Activated CD4-positive, alpha-beta T cell treated with anti-CD3 and anti-CD28 coated beads, Interleukin-2, amount 50 U/mL, for 4 hours (primary cell): ENCODE measurements around the gene NR1I2.

Experiments used
- DNase-seq, 2 experiments: peaks; one replicate each; pipeline ENCODE4 v3.0.0-alpha.2; 2020

Gene NR1I2

DNA sequence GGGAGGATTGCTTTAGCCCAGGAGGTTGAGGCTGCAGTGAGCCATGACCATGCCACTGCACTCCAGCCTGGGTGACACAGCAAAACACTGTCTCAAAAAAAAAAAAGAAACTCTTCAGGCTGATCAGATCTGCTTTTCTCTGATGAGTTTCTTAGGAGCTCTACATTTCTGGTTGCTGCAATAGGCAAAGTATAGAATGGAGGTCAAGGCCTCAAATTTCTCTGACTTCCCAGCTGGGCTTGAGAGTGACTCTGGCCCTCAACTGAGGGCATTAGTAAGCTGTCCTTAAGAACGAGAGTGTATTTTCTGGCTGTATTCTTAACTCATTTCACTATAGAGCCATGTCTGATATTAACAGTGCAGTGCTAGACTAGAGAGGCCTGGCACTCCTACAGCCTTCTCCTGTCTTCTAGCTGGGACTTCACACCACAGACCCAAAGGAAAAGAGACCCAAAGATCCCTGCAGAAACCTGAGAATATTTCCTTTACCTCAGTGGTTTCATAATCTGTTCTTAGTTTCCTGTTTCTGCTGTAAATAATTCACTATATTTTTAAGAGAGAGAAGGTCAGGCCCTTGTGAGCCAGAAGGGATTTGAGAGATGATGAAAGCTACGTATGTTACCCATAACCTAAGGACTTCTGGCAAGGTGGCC, 2.0 kb upstream of the NR1I2 start:
- DNase-seq = no peak

GRCh38 chr3:119782460-119782859, 559 bp downstream of the NR1I2 start:
- DNase-seq = no peak

DNA sequence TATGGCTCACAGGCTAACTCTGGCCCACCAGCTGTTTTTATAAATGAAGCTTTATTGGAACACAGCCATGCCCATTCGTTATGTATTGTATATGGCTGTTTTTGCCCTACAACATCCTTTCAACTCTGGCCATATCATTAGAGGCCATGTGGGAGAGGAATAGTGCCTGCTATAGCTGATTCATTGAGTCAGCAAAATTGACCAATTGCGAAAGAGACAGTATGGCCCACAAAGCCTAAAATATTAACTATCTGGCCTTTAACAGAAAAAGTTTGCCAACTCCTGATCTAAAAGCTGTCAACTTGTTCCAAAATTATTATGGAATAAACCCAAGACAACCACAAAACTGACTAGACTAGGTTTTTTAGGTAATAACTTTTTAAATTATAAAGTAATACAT, 1.4 kb downstream of the NR1I2 start:
- no peak for DNase-seq

DNA sequence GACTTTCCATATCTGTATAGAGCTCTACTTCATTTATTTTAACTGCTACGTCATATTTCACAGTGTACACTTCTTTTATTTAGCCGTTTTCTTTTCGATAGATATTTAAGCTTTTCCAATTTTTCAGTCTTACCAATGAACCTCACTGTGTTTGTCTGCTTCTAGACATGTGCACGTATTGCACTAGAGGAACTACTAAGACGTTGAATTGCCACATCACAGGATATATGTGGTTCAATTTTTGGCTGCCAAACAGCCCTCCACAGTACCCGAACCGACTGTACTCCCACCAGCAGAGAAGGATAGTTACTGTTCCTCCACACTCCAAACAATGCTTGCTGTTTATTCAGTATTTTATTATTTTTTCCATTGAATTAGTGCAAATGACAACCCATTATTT, 2.0 kb downstream of the NR1I2 start:
- no peak for DNase-seq

GRCh38 chr3:119786409-119786808, 4.5 kb downstream of the NR1I2 start:
- DNase-seq = no peak

DNA sequence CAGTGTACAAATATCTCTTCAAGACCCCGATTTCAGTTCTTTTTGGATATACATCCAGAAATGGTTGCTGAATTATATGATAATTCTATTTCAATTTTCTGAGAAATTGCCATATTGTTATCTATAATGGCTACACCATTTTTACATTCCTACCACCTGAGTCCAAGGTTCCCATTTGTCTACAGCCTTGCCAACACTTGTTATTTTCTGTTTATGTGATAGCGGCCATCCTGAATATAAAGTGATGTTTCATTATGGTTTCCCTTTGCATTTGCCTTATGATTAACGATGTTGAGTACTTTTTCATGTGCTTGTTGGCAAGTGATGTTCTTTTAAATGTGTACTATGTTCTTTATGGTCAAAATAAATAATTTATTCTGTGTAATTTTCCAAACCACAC, 8.5 kb downstream of the NR1I2 start:
- DNase-seq = no peak

GRCh38 chr3:119792270-119792669, 10.4 kb downstream of the NR1I2 start:
- DNase-seq = no peak

DNA sequence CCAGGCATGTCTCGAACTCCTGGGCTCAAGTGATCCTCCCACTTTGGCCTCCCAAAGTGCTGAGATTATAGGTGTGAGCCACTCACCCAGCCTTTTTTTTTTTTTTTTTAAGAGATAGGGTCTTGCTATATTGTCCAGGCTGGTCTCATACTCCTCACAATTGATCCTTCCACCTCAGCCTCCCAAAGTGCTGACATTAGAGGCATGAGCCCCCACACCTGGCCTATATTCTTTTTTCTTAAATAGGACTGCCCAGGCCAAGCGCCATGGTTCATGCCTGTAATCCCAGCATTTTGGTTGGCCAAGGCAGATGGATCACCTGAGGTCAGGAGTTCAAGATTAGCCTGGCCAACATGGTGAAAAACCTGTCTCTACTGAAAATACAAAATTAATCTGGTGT, 12.5 kb downstream of the NR1I2 start:
- no peak for DNase-seq

DNA sequence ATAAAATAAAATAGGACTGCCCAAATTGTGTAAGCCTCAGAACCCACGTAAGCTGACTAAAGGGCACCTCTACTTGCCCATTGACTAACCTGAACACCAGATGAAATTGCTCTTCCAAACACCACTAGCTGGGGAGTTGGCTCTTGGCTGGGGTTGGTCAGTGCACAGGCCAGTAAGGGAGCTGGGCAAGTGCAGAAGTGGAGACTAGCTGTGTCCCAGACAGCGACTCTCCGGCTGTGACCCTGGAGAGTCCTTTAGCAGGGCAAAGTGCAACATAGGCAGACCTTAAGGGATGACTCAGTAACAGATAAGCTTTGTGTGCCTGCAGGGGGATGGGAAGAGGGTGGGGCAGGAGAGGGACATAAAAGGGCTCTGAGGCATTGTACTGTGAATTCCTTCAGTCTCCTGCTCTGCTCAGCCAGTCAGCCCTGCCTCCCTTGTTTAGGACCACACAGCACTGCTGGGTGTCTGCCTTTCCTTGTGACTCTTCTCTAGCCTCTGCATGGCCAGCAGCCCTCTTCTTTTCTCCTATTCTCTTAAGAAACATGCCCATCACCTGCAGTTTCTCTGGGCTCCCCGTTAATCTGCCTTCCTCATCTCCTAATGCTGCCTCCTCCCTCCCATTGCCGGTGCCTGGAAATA, 13.2 kb downstream of the NR1I2 start:
- DNase-seq = no peak

DNA sequence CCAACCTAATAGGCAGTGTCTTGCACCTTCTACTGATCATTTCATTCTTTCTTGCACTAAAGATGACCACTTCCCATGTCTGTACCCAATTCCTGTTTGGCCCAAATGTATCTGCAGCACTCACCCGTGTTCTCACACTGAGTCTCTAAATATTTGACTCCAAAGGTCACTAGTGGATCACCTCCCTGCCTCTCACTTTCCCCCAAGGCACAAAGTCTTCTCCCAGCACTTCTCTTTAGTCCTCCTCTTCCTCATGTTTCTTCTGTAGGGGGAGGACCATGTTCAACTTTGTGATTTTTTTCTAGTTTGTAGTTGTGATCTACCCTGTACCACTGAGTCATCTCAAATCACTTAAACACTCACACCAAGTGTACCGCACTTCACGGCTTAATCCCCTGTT, 13.9 kb downstream of the NR1I2 start:
- no peak for DNase-seq

DNA sequence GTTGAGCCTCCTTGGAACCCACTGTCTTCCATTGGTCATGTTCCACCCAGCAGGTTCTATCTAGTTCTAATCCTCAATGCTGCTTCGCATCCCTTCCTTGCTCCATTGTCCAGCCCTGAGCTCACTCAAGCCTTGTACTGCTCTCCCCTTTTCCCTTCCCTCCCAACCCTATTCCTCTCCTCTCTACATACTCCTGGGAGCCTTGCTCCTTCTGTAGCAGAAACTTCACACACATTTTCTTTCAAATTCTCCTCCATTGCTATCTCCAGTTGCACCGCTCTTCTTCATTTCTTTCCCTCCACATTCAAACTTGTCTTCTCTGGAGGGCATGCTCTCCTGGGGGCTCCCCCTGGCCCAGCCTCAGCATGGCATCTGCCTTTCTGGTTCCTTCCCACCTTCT, 14.5 kb downstream of the NR1I2 start:
- DNase-seq = no peak

GRCh38 chr3:119796785-119797184, 14.9 kb downstream of the NR1I2 start:
- DNase-seq = no peak

DNA sequence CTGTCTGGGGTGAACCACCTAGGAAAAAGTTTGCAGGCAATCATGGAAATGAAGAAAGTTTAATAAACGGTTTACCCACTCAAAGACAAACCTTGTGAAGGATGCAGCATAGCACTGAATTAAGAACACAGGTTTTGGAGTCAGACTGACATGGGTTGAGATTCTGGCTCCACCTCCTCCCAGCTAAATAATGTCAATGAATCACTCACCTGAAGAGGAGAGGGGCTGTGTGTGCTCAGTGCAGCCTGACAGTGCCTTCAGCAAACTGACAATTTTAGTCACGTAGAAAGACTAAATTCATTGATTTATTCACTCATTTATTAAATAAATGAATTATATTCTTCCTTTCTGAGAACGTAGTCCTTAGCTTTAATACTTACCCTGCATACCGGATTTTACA, 18.9 kb downstream of the NR1I2 start:
- no peak for DNase-seq

- DNase-seq = no peak
These were observed 26.3 kb downstream of the NR1I2 start for GRCh38 chr3:119808244-119808643.

GRCh38 chr3:119808843-119809242, 26.9 kb downstream of the NR1I2 start:
- DNase-seq = no peak

DNA sequence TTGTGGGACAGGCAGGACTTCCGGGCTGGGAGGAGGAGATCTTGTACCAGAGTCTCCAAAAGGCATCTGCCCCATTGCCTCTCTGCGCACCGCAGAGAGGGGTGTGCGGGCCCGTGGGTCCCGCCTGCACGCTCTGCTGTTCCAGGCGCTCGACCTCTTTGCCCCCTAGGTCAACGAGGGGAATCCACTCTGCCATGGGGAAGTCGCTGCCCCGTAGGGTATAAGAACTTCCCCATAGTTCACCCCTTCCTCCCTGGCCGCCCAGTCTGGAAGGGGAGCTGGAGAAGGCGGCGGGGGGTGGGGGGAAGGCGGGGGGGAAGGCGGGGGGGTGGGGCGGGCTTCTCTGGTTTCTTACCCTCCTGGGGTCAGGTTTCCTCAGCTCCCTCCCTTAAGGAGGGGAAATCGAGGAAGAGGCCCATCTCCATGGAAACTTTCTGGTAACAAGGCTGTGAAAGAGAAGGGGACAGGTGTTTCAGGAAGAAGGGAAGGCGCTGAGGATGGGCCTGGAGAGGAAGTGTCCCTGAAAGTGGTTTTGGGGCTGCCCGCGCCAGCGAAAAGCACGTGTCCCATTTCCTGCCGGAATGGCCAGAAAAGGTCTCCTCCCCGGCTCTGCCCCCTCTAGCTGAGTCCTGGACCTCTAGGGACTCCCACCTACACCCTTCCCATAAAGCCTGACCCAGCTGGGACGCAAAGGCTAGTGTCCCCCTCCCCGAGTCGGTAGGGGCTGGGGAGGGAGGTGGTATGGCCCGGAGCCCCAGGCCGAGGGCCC, 27.5 kb downstream of the NR1I2 start:
- DNase-seq = no peak

- DNase-seq = peak; percentile 54 to 65
These were observed 28.1 kb downstream of the NR1I2 start for GRCh38 chr3:119810018-119810435.

DNA sequence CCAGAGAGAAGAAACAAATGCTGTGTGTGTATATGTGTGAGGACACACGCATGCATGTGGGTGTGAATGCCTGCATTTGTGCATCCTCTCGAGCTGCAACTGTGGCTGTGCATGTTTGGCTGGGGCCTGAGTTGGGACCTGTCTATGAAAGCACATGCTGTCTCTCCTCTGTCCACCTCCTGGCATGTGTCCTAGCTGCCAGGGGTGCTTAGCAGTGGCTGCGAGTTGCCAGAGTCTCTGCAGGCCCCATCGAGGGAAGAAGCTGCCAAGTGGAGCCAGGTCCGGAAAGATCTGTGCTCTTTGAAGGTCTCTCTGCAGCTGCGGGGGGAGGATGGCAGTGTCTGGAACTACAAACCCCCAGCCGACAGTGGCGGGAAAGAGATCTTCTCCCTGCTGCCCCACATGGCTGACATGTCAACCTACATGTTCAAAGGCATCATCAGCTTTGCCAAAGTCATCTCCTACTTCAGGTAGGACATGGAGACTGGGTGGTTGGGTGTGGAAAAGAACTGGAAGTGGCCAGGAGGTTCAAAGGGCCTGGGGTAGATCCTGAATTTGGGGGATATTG, 30.7 kb downstream of the NR1I2 start:
- DNase-seq = no peak

DNA sequence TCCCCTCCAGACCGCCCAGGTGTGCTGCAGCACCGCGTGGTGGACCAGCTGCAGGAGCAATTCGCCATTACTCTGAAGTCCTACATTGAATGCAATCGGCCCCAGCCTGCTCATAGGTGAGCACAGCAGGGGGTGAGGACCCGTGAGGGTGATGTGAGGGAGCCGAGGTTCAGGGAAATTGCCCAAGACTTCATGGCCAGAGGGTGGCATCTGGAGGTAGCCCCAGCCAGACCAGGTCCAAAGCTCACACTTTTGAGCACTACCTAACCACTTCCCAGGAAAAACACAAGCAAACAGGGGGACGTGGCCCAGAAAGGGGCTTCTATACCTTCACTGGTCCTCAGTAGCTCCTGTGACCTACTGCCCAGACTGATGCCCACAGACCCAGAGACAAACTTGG, 33.8 kb downstream of the NR1I2 start:
- DNase-seq = no peak

- no peak for DNase-seq
These were observed 35.2 kb downstream of the NR1I2 start for GRCh38 chr3:119817071-119817470.

GRCh38 chr3:119817583-119818363, 35.9 kb downstream of the NR1I2 start:
- no peak for DNase-seq

DNA sequence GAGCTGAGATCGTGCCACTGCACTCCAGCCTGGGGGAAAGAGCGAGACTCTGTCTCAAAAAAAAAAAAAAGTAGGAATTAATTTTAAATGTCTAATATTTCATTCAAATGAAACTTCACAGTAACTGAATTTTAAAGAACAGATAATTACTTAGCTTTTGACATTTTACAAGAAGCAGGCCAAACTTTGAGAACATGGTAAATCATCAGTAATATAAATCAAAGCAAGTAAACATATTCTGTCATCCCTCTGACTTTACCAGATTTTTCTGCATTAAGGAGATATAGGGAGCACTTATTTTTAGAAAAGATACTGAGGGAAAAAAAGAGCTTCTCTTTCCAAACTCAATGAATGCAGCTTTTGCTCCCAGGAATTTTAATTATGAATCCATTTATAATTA, 37.0 kb downstream of the NR1I2 start:
- no peak for DNase-seq

- no peak for DNase-seq
These were observed 37.9 kb downstream of the NR1I2 start for GRCh38 chr3:119819806-119820205.
